NCI-H187 (cell line): ENCODE data around the gene C1orf159.

ENCODE experiments used
- DNase-seq, 2 experiments: peaks; one replicate each; lab custom pipeline; 2025; lab: John Stamatoyannopoulos, UW

Gene C1orf159

GRCh38 chr1:1132042-1132950, 16.4 kb upstream of the C1orf159 start:
- no peak for DNase-seq

- no peak for DNase-seq
Observed at GRCh38 chr1:1130206-1131120, 14.6 kb upstream of the C1orf159 start.

- DNase-seq: no peak
Observed at GRCh38 chr1:1129381-1129821, 13.5 kb upstream of the C1orf159 start.

- DNase-seq: no peak
Observed at GRCh38 chr1:1128454-1129139, 12.7 kb upstream of the C1orf159 start.

GRCh38 chr1:1127551-1128451, 11.9 kb upstream of the C1orf159 start:
- DNase-seq: no peak

GRCh38 chr1:1125945-1126344, 10.1 kb upstream of the C1orf159 start:
- no peak for DNase-seq

GRCh38 chr1:1124786-1125642, 9.1 kb upstream of the C1orf159 start:
- DNase-seq: no peak

- DNase-seq: no peak
Observed at GRCh38 chr1:1124508-1124785, 8.6 kb upstream of the C1orf159 start.

GRCh38 chr1:1123581-1124507, 8.0 kb upstream of the C1orf159 start:
- no peak for DNase-seq

GRCh38 chr1:1122981-1123480, 7.1 kb upstream of the C1orf159 start:
- DNase-seq: no peak

GRCh38 chr1:1122078-1122811, 6.4 kb upstream of the C1orf159 start:
- peak; percentile 55 to 76 for DNase-seq

- no peak for DNase-seq
Observed at GRCh38 chr1:1121611-1122077, 5.8 kb upstream of the C1orf159 start.

- no peak for DNase-seq
Observed at GRCh38 chr1:1120866-1121591, 5.1 kb upstream of the C1orf159 start.

GRCh38 chr1:1120096-1120495, 4.2 kb upstream of the C1orf159 start:
- no peak for DNase-seq

GRCh38 chr1:1119272-1119890, 3.5 kb upstream of the C1orf159 start:
- no peak for DNase-seq

- DNase-seq: no peak
Observed at GRCh38 chr1:1118876-1119220, 3.0 kb upstream of the C1orf159 start.
